Measurements from ENCODE around the gene SUCLG2.

Gene SUCLG2

DNA sequence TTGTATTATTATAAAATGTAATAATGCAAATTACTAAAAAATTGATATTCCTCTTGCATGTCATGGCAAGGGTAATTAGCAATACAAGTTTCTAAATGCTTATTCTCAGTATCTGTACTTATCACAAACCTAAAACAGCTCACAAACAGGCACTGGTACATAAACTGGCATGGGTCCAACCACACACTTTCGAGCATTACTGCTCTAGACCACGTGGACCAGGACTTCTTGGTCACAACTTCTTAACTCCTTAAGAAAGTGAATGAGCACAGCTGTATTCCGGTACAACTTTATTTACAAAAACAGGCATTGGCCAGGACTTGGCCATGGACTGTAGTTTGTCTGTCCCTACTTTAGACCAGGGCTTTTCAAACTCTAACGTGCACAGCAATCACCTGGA, 173.3 kb downstream of the SUCLG2 start (continued):
- TF ChIP-seq ZNF560 (tag by site-specific recombination; IDR thresholded peaks at IDR 0.05; ENCODE audit: borderline replicate concordance) (no peak), ZNF521 (tag by site-specific recombination; IDR thresholded peaks at IDR 0.05) (no peak), ZNF621 (tag by site-specific recombination; IDR thresholded peaks at IDR 0.05) (no peak)
- TF ChIP-seq, protein P1, sequence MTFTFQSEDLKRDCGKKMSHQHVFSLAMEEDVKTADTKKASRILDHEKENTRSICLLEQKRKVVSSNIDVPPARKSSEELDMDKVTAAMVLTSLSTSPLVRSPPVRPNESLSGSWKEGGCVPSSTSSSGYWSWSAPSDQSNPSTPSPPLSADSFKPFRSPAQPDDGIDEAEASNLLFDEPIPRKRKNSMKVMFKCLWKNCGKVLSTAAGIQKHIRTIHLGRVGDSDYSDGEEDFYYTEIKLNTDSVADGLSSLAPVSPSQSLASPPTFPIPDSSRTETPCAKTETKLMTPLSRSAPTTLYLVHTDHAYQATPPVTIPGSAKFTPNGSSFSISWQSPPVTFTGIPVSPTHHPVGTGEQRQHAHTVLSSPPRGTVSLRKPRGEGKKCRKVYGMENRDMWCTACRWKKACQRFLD (tag by site-specific recombination; IDR thresholded peaks at IDR 0.05) = no peak

DNA sequence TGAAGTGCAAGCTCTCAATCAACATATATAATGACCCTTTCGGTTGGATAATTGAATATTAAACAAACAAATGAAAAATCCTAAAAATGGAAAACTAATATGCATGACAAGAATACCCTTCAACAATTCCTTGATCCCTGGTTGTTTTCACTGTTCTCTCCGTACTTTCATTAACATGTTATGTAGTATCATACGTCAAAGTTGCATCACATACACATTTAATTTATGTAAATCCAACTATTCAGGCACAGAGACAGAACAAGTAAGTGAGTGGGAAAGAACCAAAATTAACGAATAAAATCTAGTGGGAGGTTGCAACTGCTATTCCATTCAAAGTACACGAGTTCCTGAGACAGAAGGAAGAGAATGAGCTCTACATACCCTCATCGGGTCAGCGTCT, 176.0 kb downstream of the SUCLG2 start:
- ChIA-PET POLR2A (no interaction called here), CTCF (no interaction called here)

GRCh38 chr3:67474311-67474710, 180.1 kb downstream of the SUCLG2 start:
- H3K4me1 ChIP-seq (ENCODE audit: control insufficient read depth, insufficient read depth, low read length) = no peaks in the 10 kb centered on the region
- ChIA-PET POLR2A (no interaction called here), CTCF (no interaction called here)
- no peaks in the 10 kb centered on the region for H3K9me3 ChIP-seq (ENCODE audit: control insufficient read depth, insufficient read depth, low read depth, low read length)
- TF ChIP-seq WT1 (tag by site-specific recombination; IDR thresholded peaks at IDR 0.05) (no peak), ZNF274 (IDR thresholded peaks at IDR 0.05; ENCODE audit: low read length) (no peak), ZNF274 (tag by site-specific recombination; IDR thresholded peaks at IDR 0.05; ENCODE audit: borderline replicate concordance) (no peak), ZFP37 (tag by site-specific recombination; IDR thresholded peaks at IDR 0.05) (no peak)
- H3K4me3 ChIP-seq (ENCODE audit: low read depth, low read length) = no peak overlapping the region
- no peaks in the 10 kb centered on the region for H3K36me3 ChIP-seq (ENCODE audit: control insufficient read depth in 2 of 2, insufficient read depth in 1 of 2, low read length in 2 of 2)
- no peak overlapping the region for H3K27ac ChIP-seq (ENCODE audit: extremely low read depth, low read depth, low read length)

More for the DNA sequence above, 176.0 kb downstream of the SUCLG2 start:
- no peaks in the 10 kb centered on the region for H3K36me3 ChIP-seq (ENCODE audit: control insufficient read depth in 2 of 2, insufficient read depth in 1 of 2, low read length in 2 of 2)
- no peak overlapping the region for H3K4me3 ChIP-seq (ENCODE audit: low read depth, low read length)
- TF ChIP-seq RBAK (tag by site-specific recombination; IDR thresholded peaks at IDR 0.05) (no peak), ZNF530 (tag by site-specific recombination; IDR thresholded peaks at IDR 0.05; ENCODE audit: low read depth) (no peak), ZNF561 (tag by site-specific recombination; IDR thresholded peaks at IDR 0.05; ENCODE audit: borderline replicate concordance) (no peak), ZNF501 (tag by site-specific recombination; IDR thresholded peaks at IDR 0.05) (no peak), ZNF239 (tag by site-specific recombination; IDR thresholded peaks at IDR 0.05) (no peak), ZNF140 (tag by site-specific recombination; IDR thresholded peaks at IDR 0.05) (no peak), ZNF518A (tag by site-specific recombination; conservative IDR thresholded peaks at IDR 0.05; ENCODE audit: low read depth) (no peak), ZNF791 (tag by site-specific recombination; IDR thresholded peaks at IDR 0.05) (no peak), ZBTB48 (tag by site-specific recombination; IDR thresholded peaks at IDR 0.05) (no peak), ZNF37A (tag by site-specific recombination; IDR thresholded peaks at IDR 0.05) (no peak), KLF1 (tag by site-specific recombination; IDR thresholded peaks at IDR 0.05) (no peak), BCL11B (tag by site-specific recombination; IDR thresholded peaks at IDR 0.05; ENCODE audit: low read depth) (no peak), ZNF626 (tag by site-specific recombination; IDR thresholded peaks at IDR 0.05) (no peak), ZNF660 (tag by site-specific recombination; IDR thresholded peaks at IDR 0.05) (no peak)
- TF ChIP-seq, protein P2, sequence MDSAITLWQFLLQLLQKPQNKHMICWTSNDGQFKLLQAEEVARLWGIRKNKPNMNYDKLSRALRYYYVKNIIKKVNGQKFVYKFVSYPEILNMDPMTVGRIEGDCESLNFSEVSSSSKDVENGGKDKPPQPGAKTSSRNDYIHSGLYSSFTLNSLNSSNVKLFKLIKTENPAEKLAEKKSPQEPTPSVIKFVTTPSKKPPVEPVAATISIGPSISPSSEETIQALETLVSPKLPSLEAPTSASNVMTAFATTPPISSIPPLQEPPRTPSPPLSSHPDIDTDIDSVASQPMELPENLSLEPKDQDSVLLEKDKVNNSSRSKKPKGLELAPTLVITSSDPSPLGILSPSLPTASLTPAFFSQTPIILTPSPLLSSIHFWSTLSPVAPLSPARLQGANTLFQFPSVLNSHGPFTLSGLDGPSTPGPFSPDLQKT (IDR thresholded peaks at IDR 0.05; ENCODE audit: borderline replicate concordance, low read depth, low read length) = no peak
- no peaks in the 10 kb centered on the region for H3K4me1 ChIP-seq (ENCODE audit: control insufficient read depth, insufficient read depth, low read length)
- no peaks in the 10 kb centered on the region for H3K9me3 ChIP-seq (ENCODE audit: control insufficient read depth, insufficient read depth, low read depth, low read length)
- H3K27ac ChIP-seq (ENCODE audit: extremely low read depth, low read depth, low read length) = no peak overlapping the region
